Measurements from ENCODE around the gene FOSL1. TPM values are rescaled to one million over a fixed set of nuclear protein-coding genes. Genes with fewer than 3 reads are reported as not detected.
A peak's percentile ranks its signal among the peaks of the same experiment; 100 is the strongest.

FOSL1 gene
- total RNA-seq, 2 experiments from 2014 or later: 0.88 TPM; not detected in 1

DNA sequence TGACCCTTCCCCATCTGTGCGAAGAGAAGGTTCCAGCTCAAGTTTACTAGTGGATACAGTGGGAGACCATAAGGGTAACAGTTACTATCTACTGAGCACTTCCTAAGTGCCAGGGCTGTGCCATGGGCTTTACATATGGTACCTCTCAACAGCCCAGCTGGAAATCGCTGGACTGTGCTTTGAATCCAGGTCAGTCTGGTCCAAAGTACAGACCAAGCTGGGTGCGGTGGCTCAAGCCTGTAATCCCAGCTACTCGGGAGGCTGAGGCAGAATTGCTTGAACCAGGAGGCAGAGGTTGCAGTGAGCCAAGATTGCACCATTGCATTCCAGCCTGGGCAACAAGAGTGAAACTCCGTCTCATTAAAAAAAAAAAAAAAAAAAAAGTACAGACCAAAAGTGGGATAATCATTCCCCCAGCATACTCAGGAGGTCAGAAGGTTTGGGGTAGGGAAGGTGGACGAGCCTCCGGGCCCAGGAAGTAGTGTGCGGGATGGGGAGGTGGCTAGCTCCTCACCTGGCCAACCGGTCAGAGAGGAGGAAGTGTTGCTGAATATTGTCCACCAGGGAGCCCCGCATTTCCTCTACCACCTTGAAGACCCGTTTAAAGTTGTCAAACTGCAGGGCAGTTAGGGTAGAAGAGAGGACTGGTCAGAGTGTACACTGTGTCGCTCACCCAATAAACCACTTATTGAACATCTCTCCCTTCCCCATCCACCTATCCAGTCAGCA is 14.2 kb downstream of the FOSL1 start:
- no peak overlapping the region for H3K4me3 ChIP-seq (ENCODE audit: low read depth, low read length, poor library complexity, severe bottlenecking)
- H3K9me3 ChIP-seq (ENCODE audit: low read length): no peaks in the 10 kb centered on the region
- ChIA-PET CTCF (ENCODE audit: unreplicated experiment) (no interaction called here), POLR2A (interaction anchor here (0.9 to 5.6 kb wide), 2 partner anchors 15 to 26 kb away, joined by 4 to 59 read pairs; partner anchors contain the start of genes CFL1 and MUS81)
- H4K20me1 ChIP-seq (ENCODE audit: insufficient read depth, low read length): no peaks in the 10 kb centered on the region
- TF ChIP-seq EZH2phosphoT487 (IDR thresholded peaks at IDR 0.05; ENCODE audit: borderline replicate concordance, low read depth, low read length) (no peak), CTCF (conservative IDR thresholded peaks at IDR 0.05; ENCODE audit: low read length) (no peak)
- H3K9me2 ChIP-seq (ENCODE audit: insufficient read depth, low read length): no peaks in the 10 kb centered on the region
- BruUV-seq (replicated peaks): no TSS peak
- H3K79me2 ChIP-seq (ENCODE audit: insufficient read depth, low read depth, low read length): peaks cover 19% of the 10 kb centered on the region; the same call in 1 of the 2 replicates
- DNase-seq (ENCODE audit: low spot score): no peak
- no peak overlapping the region for H3K27ac ChIP-seq (ENCODE audit: low read depth, low read length, poor library complexity, severe bottlenecking)
- intact Hi-C loops (cut with micrococcal nuclease; ENCODE audit: unreplicated experiment): loop anchor here (5.0 kb wide), 1 partner anchor 246 kb away; no protein-coding TSS in a partner anchor
- no peak overlapping the region for H2AFZ ChIP-seq (ENCODE audit: low read length)
- H3K4me1 ChIP-seq (ENCODE audit: insufficient read depth, low read length, poor library complexity, severe bottlenecking): peaks cover 50% of the 10 kb centered on the region
- H3K4me2 ChIP-seq (ENCODE audit: low read length): peak overlapping the region; percentile 97
- H3K36me3 ChIP-seq (ENCODE audit: insufficient read depth, low read length): peaks cover 53% of the 10 kb centered on the region

- Histone ChIP-seq H3K4me2 (ENCODE audit: low read length) (peak overlapping the region; percentile 55), H2AFZ (ENCODE audit: low read length) (no peak overlapping the region), H3K27ac (ENCODE audit: low read depth, low read length, poor library complexity, severe bottlenecking) (no peak overlapping the region), H3K4me3 (ENCODE audit: low read depth, low read length, poor library complexity, severe bottlenecking) (no peak overlapping the region), H3K79me2 (ENCODE audit: insufficient read depth, low read depth, low read length) (peaks cover 16% of the 10 kb centered on the region; the same call in 1 of the 2 replicates), H3K4me1 (ENCODE audit: insufficient read depth, low read length, poor library complexity, severe bottlenecking) (peaks cover 50% of the 10 kb centered on the region), H3K9me3 (ENCODE audit: low read length) (no peaks in the 10 kb centered on the region), H4K20me1 (ENCODE audit: insufficient read depth, low read length) (no peaks in the 10 kb centered on the region), H3K36me3 (ENCODE audit: insufficient read depth, low read length) (peaks cover 53% of the 10 kb centered on the region), H3K9me2 (ENCODE audit: insufficient read depth, low read length) (no peaks in the 10 kb centered on the region)
- TF ChIP-seq CTCF (conservative IDR thresholded peaks at IDR 0.05; ENCODE audit: low read length): no peak
- TF ChIP-seq EZH2phosphoT487 (IDR thresholded peaks at IDR 0.05; ENCODE audit: borderline replicate concordance, low read depth, low read length): no peak
- intact Hi-C loops (cut with micrococcal nuclease; ENCODE audit: unreplicated experiment): loop anchor here (5.0 kb wide), 1 partner anchor 247 kb away; no protein-coding TSS in a partner anchor
- BruUV-seq (replicated peaks): no TSS peak
- CTCF ChIA-PET (ENCODE audit: unreplicated experiment): interaction anchor here (0.6 kb wide), 1 partner anchor 9 kb away, joined by 3 read pairs; no protein-coding TSS in a partner anchor
- POLR2A ChIA-PET: interaction anchor here (0.6 to 1.2 kb wide), 9 partner anchors 9 to 221 kb away, joined by 3 to 7 read pairs (median 3); partner anchors contain the start of gene MUS81
- no peak for DNase-seq (ENCODE audit: low spot score)
Observed at GRCh38 chr11:65885231-65885630, 15.0 kb downstream of the FOSL1 start.

All from OCI-LY7 (cell line).